ENCODE results near the gene GAB1. TPM values are rescaled to one million over a fixed set of nuclear protein-coding genes. Genes with fewer than 3 reads are reported as not detected.

GAB1 gene
- total and polyA plus RNA-seq, 11 donors = 15.3 to 130 (median 80.4) TPM

DNA sequence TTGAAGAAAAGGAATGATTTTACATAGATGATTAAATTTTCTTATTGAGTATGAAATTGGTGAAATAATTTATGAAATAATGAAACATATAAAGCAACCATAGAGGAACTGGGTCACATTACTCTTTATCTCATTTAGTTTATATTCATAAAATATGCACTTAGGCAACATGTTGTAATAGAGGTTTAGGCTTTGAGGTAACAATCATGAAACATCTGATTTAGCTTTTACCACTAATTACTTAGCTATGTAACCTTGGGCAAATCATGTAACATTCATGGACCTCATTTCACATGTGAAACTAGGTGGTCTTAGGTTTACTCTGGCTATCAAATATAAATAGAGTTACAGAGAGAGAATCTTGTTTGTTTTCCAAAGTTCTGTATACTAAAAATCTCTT is 122.3 kb downstream of the GAB1 start:
- DNase-seq (no peak), ATAC-seq (no peak)
- Histone ChIP-seq H3K27me3 (no peaks in the 10 kb centered on the region), H3K4me3 (no peak overlapping the region), H3K27ac (no peak overlapping the region), H3K9me3 (no peaks in the 10 kb centered on the region), H3K4me1 (peaks cover 0 to 16% (median 2%) of the 10 kb centered on the region in 12 donors), H3K36me3 (peaks cover 0 to 82% (median 39%) of the 10 kb centered on the region in 9 donors)
- TF ChIP-seq CTCF (IDR thresholded peaks at IDR 0.05) (no peak), POLR2A (IDR thresholded peaks at IDR 0.05) (no peak)
- intact Hi-C loops (cut with DNase I) = no loop called here

DNA sequence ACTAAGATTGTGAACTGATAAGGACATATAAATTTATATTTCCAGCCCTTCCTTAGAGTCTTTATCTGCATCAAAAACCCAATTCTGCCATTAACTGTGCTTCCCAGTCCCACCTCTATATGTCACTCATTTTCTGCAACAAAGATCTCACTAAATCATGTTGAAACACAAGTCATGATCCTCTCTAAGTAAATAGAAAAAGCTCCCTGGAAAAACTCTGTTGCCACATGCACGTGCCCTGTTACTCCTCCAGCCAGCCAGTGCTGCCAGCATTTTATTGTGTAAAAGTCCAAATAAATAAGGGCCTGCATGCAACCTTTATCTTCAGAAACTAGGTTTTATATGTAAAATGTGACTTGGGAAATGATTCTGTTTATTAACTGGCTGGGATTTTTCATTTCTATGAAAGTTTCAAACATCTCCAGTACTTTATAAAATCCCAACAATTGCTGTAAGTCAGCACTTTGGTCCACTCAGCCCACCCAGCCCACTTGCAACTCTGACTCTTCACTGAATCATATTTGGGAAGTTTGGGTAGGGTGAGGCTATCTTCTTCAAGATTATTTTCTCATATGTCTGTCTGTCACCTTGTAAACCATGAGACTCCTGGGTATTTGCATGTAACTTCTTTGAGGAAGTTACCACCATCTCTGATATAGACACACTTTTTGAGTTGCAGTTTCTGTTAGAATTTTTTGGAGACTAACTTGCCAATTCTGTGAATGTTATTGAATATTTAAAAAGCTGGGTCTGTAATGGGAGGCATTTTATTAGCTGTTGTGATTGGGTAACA is 136.9 kb downstream of the GAB1 start:
- 72 to 80% (median 76%) methylated on average over 1 of the region's 1 CpG for WGBS, 4 donors
- no peaks in the 10 kb centered on the region for H3K9me3 ChIP-seq

GRCh38 chr4:143477487-143477886 is 140.8 kb downstream of the GAB1 start:
- peak in 1 of 4 donors; percentile 10 for ATAC-seq
- WGBS, 4 donors = 85 to 91% (median 88%) methylated on average over 2 of the region's 2 CpGs
- intact Hi-C loops (cut with DNase I) = loop anchor here in 2 of 10 donors (5.0 to 10.0 kb wide), 2 partner anchors 75 to 143 kb away; partner anchors contain the start of gene GAB1 (in 1 of the 2)
- Histone ChIP-seq H3K27ac (no peak overlapping the region), H3K4me3 (no peak overlapping the region), H3K9me3 (no peaks in the 10 kb centered on the region), H3K27me3 (no peaks in the 10 kb centered on the region), H3K36me3 (peaks cover 0 to 39% (median 4%) of the 10 kb centered on the region in 9 donors), H3K4me1 (peaks cover 0 to under 1% (median 0%) of the 10 kb centered on the region in 12 donors)
- no peak for DNase-seq
- TF ChIP-seq POLR2A (IDR thresholded peaks at IDR 0.05) (no peak), CTCF (IDR thresholded peaks at IDR 0.05) (no peak)

More for the DNA sequence above, 136.9 kb downstream of the GAB1 start:
- H3K36me3 ChIP-seq = peaks cover 0 to 79% (median 23%) of the 10 kb centered on the region in 9 donors
- H3K27ac ChIP-seq = no peak overlapping the region
- DNase-seq (no peak), ATAC-seq (peak in 1 of 4 donors; percentile 17)
- H3K4me1 ChIP-seq = no peaks in the 10 kb centered on the region
- no peak for TF ChIP-seq CTCF (IDR thresholded peaks at IDR 0.05)
- no peak for TF ChIP-seq POLR2A (IDR thresholded peaks at IDR 0.05)
- H3K27me3 ChIP-seq = no peaks in the 10 kb centered on the region
- intact Hi-C loops (cut with DNase I) = loop anchor here in 1 of 10 donors (10.0 kb wide), 1 partner anchor 139 kb away; the partner anchor contains the start of gene GAB1
- no peak overlapping the region for H3K4me3 ChIP-seq

GRCh38 chr4:143481361-143481760 is 144.7 kb downstream of the GAB1 start:
- H3K4me1 ChIP-seq = peaks cover 0 to 6% (median 0%) of the 10 kb centered on the region in 12 donors
- no peaks in the 10 kb centered on the region for H3K27me3 ChIP-seq
- 53 to 61% (median 54%) methylated on average over 3 of the region's 3 CpGs for WGBS, 4 donors
- H3K9me3 ChIP-seq = no peaks in the 10 kb centered on the region
- H3K4me3 ChIP-seq = no peak overlapping the region
- DNase-seq = no peak
- ATAC-seq = no peak
- intact Hi-C loops (cut with DNase I) = loop anchor here in 9 of 10 donors (5.0 to 10.0 kb wide), 5 partner anchors 147 to 1357 kb away; partner anchors contain the start of gene GAB1 (in 3 of the 9)
- H3K27ac ChIP-seq = no peak overlapping the region
- no peak for TF ChIP-seq POLR2A (IDR thresholded peaks at IDR 0.05)
- no peak for TF ChIP-seq CTCF (IDR thresholded peaks at IDR 0.05)
- peaks cover 0 to 2% (median 0%) of the 10 kb centered on the region in 9 donors for H3K36me3 ChIP-seq

Measured in heart left ventricle (tissue), 16 donors.